Stimulated activated CD4-positive, alpha-beta T cell treated with anti-CD3 and anti-CD28 coated beads, Interleukin-1b, Interleukin-23, amount 100 ng/mL, for 1 hour (primary cell): ENCODE results near the gene ENO1.
"Not testable (repeated sequence)": the region's sequence is repeated elsewhere in the genome, so short reads cannot be mapped to it uniquely, and the experiment has no call there.

Experiments used
- DNase-seq, 2 donors: peaks; one replicate each; pipeline ENCODE4 v3.0.0-alpha.2; 2020; ENCODE audit warnings: low read depth in 2 of 2

The ENO1 gene

DNA sequence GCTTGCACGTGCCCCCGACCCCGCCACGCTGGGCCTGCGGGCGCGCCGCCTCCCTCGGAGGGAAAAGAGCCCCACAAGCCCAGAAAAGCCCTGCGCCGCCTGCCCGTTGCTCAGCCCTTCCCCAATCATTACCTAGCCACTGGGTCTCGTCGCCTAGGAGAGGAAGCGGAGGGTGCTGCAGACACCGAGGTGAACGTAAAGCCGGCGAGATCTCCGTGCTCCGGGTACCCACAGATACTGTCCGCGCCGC is at the start of gene ENO1:
Gene ENO1 (minus strand): TSS at position 239 of the 250 bp plus-strand sequence. CDS start 3,778 bp downstream, outside the sequence.
- no peak for DNase-seq

DNA sequence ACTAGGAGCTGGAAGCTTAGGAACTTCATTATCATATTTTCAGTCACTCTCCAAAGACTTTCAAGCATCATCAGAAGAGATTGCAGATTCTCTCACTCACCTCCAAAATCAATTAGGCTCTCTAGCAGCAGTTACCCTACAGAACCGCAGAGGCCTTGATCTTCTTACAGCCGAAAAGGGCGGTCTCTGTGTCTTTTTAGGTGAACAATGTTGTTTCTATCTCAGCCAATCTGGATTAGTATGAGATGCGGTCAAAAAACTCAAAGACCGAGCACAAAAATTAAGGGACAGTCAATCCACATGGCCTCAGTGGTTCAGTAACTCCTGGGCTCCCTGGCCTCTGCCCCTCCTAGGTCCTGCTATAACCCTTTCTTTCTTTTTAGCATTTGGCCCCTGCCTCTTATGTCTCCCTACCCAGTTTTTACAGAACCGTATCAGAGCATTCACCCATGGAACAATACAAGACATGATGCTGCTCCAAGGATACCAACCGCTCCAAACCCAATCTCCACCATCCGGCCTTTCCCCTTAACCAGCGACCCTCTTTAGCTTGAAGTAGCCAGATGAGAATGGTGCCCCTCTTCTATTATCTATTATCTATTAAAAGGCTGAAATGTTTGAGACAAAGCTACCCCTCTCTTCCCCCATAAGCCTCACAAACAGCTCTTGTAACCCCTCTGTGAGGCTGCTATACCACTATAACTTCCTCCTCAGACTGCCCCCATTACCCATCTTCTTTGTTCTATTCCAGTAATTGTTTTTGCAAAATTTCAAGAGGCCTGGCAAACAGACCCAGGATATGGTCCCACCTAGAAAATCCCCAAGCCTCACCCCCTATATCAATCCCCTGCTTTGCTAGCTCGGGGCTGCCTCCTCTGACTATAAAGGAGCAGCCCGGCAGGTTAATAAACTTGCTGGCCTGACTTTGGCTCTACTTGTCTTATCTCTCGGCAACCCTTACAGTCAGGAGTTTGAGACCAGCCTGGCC is 48.5 kb upstream of the ENO1 start:
- no peak for DNase-seq

DNA sequence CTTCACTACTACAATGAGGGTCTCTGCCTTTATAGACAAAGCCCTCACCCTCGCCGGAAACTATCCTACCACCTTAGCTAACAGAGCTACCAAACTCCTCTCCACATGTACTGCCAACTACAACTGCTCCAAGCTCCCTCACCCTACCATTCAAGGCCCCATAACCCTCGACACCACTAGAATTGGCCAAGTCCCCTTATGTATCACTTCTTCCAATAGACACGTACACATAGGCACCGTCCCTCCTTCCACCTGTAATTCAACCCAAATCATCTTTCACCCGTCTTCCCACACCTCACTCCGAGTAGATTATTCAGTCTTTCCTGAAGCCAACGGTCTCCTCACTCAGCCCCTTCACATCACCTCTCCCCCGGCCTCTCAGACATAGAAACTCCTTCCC is 47.5 kb upstream of the ENO1 start:
- DNase-seq, result no peak

DNA sequence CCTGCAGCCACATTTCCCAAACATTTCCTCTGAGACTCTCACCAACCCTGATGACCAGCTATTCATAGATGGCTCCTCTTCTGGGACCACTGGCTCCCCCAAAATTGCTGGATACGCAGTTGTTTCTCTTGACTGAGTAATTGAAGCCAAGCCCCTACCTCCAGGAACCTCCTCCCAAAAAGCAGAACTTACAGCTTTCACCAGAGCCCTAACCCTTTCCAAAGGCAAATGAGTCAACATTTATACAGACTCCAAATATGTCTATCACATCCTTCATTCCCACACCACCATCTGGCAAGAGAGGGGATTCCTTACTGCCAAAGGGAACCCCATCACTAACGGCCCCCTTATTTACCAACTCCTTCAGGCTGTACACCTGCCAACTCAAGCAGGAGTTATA is 46.9 kb upstream of the ENO1 start:
- DNase-seq, result no peak

DNA sequence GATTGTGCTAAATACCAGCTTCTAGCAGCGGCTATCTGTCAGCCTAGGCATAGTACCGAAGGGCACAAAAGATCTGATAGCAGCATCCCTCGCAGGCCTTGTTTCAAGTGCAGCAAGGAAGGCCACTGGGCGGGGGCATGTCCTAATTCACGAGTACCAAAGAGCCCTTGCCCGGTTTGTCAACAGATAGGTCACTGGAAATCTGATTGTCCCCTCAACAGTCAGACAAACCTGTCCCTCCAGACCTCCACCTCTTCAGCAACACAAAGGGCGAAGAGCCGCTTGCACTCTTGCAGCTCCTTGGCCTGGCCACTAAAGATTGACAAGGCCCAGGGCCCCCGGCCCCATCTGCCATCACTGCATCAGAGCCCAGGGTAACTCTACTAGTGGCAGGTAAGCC is 44.5 kb upstream of the ENO1 start:
- DNase-seq, result no peak

DNA sequence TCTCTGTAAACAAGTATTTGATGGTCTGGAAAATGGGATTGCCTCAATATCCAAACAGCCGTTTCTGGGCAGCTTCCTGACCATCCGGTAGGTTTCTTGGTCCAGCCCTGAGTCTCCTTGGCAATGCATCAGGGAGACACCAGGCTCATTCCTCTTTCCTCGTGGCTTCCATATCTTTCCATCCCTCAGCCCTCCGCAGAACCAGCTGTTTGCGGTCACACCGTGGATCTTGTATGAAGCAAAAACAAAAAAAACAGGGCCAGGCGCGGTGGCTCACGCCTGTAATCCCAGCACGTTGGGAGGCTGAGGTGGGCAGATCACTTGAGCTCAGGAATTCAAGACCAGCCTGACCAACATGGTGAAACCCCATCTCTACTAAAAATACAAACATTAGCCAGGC is 39.0 kb upstream of the ENO1 start:
- DNase-seq, result not testable (repeated sequence)

DNA sequence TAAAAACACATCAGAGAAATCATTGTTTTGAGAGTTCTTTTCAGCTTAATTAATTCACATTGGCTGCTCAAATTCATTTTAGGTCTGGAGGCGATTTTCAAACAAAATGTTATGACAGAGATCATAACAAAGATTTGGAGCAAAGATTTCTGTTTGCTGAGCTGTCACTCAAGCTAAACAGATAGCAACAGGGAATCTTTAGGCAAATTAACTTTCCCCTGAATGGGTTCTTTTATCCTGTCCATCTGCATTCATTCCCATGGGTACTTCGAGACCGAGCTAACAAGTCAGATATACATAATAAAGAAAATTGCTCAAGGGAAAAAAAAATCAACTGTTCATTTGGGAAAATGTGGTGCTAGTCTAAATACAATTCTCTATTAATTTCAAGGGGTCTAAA is 37.0 kb upstream of the ENO1 start:
- DNase-seq, result no peak

DNA sequence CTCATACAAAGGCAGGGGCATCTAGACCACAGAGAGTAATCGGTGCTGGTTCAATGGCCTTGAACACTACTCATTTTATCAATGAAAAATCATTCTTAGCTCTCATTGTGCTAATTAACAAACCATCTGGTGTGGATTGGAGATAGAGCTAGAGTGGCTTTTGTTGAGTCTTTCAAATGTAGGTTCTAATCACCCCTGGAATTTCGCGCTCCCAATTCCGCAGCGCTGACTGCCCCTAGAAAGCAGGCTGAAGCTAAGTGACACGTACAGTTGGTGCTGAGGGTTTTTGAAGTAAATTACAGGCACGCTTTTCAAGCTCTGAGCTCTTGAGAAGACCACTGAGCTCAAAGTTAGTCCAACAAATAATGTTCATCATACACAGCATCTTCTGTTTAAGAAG is 36.0 kb upstream of the ENO1 start:
- no peak for DNase-seq

DNA sequence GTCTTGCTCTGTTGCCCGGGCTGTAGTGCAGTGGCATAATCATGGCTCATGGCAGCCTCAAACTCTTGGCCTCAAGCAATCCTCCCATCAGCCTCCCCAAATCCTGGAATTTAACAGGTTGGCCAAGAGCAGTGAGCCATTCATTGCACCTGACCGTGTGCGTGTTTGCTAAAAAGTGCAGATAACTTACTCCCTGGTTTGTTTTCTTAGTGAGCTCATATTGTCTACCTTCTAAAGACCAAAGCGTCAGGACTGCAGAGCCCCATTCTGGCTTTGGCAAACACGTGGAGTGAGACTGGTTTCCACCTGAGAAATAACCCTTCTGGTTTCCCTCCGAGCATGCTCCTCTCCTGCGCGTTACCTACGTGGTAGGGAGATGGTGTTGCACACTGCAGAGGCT is 35.0 kb upstream of the ENO1 start:
- DNase-seq, result no peak

DNA sequence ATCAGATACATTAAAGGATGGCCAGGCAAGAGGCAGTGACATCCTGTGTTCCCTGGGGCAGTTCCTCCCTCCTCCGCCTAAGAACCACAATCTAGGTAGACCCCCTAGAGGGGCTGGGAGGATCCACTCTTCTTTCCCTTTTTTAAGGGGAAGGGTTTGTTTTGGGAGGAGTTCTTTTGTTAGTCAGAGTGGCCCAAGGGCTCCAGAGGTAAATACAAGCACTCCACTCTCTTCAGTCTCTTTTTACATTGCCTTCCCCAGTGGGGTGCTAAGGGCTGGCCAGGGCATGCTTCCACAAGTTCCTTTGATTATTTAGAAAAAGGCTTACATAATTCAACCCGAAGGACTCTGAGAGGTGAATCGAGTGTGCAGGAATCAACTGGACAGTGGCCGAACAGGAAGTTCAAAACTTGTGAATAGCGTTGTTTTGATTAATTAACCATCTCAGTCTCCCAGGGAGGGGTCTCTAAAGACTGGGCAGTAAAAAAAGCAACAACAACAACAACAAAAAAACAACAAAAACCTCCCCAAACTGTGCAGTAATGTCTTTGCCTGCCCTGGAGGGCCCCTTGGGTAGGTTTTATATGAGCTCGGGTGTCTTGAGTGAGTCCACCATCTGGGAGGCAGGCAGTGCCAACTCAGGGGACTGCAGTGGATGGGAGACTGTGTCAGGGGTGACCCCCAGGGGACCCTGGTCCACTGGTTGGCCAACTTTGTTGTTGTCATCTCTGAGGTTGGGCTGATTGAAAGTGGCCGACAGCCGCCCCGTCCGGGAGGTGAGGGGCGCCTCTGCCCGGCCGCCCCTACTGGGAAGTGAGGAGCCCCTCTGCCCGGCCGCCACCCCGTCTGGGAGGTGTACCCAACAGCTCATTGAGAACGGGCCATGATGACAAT is 33.2 kb upstream of the ENO1 start:
- no peak for DNase-seq

DNA sequence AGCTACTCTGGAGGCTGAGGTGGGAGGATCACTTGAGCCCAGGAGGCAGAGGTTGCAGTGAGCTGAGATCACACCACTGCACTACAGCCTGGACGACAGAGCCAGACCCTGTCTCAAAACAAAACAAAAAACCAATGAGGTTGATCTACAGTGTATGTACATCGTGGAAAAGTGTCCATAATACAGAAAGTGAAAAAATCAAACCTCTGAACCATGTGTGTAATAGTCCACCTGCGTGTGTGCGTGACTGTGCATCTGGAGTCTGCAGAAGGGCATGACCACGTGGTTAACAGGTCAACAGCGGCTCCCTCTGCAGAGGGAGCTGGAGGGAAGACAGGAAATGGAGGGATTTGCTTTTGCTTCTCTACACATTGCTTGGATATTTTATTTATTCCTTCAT is 32.4 kb upstream of the ENO1 start:
- DNase-seq, result no peak

DNA sequence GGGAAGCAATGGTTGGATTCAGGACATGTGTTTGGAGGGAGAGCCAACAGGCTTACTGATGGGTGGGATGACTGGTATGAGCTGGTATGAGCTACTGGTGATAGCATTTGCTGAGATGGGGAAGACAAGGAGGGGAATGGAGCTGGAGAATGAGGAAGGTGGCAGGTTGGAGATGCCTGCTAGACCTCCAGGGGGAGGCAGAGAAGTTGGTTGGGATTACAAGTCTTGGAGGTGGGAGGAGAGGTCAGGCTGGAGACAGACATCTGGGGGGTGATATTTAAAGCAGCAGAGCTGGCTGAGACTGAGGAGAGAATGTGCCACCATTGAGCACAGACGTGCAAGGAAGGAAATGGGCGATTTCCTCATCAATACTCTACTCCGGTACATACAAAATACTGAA is 31.8 kb upstream of the ENO1 start:
- DNase-seq, result no peak

DNA sequence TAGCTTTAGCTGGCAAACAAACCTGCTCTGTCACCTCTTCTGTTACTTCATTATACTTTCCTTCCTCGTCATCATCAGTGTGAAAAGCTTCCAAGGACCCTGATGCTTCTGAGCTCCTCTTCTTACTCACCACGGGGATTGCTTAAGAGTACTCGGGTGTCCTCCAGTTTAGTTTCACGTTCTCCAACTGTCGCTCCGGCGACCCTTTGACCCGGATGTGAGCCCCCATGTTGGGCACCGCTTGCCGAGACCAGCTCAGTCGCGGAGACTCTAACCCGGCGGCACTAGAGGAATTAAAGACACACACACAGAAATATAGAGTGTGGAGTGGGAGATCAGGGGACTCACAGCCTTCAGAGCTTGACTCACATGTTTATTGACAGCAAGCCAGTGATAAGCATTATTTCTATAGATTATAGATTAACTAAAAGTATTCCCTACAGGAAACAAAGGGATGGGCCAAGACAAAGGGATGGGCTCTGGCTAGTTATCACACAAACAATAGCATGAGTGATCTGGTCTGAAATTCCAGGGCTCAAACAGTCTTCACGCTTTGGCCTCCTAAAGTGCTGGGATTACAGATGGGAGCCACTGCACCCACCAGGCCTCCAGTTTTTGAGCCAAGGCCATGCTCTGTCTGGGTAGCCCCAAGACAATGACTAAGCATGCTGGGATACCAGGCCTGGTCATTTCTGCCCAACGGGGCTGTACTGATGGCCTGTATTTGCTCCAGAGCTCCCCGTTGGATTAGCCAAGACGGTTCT is 30.1 kb upstream of the ENO1 start:
- DNase-seq, result no peak

DNA sequence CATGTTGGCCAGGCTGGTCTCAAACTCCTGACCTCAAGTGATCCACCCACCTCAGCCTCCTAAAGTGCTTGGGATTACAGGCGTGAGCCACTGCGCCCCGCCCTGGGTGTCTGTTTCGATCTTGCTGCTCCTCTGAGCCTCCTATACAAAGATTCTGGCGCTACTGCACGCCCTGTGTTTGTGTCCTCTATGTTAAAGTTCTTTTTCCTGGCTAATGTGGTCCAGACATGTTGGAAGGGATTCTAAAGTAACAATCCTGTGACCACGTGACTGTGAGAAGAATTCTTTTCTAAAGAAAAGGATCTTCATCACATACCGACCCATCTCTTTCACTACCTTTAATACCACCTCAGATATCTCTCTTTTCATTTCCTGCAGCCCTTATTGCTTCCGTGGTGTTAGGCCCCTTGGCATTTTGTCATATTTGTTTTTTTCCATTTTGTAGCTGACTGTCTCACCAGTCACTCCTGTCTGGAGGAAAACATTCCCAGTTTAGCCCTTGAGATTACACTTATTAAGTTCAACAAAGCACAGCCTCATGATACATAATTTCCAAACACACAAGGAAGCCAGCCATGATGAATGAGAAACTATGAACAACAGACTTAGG is 27.2 kb upstream of the ENO1 start:
- no peak for DNase-seq

DNA sequence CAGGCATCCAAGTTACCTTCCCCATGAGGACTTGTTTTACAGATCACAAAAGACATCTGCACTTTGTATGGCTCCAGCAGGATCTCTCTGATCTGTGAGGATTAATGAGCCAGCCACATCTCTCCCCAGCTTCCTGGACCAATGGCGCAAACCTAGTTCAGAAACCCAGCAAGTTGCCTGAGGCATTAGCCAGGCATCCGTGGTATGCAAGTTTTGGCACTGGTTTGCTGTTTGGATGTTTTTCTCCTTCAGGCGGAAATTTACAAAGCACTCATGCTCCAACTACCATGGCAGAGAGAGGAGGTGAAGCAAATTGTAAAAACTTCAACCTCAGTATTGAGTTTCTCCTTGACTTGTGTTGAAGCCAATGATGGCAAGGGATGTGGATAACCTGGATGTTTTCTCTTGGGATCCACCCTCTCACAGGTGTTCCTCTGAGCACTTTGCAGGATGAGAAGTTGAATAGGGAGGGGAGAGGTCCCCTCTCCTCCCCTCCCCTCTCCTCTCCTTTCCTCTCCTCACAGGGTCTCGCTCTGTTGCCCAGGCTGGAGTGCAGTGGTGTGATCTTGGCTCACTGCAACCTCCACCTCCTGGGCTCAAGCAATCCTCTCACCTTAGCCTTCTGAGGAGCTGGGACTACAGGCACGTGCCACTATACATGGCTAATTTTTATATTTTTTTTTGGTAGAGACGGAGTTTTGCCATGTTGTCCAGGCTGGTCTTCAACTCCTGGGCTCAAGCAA is 25.6 kb upstream of the ENO1 start:
- DNase-seq, result no peak

DNA sequence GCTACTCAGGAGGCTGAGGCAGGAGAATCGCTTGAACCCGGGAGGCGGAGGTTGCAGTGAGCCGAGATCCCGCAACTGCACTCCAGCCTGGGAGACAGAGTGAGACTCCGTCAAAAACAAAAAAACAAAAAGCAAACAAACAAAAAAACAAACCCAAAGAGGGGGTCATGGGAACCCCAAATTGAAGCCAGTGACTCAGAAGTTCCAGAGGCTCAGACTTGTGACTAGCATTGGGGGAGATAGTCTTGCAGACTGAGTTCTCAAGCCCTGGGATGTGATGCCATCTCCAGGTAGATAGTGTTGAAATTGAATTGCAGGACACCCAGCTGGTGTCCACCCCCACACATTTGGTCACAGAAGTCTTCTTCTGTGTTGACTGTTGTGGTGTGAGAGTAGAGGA is 24.9 kb upstream of the ENO1 start:
- DNase-seq, result no peak

DNA sequence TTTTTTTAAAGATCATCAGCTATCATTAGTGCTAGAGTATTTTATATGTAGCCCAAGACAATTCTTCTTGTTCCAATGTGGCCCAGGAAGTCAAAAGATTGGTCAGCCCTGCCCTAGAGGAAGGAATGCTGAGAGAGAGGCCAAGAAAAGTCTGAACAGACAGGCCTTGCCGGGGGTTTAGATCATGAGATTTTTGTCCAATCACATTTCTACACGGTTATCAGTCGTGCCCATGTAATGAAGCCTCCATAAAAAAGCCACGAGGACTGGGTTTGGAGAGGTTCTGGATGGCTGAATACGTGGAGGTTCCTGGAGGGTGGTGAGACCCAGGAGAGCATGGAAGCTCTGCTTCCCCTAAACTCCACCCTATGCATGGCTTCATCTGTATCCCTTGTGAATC is 24.3 kb upstream of the ENO1 start:
- DNase-seq, result no peak

DNA sequence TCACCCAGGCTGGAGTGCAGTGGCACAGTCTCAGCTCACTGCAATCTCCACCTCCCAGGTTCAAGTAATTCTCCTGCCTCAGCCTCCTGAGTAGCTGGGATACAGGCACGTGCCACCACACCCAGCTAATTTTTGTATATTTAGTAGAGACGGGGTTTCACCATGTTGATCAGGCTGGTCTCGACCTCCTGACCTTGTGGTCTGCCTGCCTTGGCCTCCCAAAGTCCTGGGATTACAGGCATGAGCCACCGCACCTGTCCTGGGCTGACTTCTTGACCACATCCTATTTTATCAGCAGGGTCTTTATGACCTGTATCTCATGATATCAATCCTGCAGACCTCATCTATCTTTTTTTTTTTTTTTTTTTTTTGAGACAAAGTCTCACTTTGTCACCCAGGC is 22.2 kb upstream of the ENO1 start:
- DNase-seq, result not testable (repeated sequence)

DNA sequence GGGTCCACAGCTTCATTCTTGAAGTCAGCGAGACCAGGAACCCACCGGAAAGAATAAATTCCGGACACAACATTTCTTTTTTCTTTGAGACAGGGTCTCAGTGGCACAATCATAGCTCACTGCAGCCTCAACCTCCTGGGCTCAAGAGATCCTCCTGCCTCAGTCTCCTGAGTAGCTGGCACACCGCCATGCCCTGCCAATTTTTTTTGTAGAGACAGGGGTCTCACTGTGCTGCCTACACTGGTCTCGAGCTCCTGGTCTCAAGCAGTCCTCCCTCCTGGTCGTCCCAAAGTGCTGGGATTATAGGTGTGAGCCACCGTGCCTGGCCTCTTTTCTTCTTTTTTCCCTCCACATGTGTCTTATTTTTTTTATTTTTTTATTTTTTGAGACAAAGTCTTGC is 20.6 kb upstream of the ENO1 start:
- DNase-seq, result no peak

DNA sequence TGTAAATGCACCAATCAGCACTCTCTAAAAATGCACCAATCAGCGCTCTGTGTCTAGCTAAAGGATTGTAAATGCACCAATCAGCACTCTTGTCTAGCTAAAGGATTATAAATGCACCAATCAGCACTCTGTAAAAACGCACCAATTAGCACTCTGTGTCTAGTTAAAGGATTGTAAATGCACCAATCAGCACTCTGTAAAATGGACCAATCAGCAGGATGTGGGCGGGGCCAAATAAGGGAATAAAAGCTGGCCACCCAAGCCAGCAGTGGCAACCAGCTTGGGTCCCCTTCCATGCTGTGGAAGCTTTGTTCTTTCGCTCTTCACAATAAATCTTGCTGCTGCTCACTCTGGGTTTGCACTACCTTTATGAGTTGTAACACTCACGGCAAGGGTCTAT is 19.9 kb upstream of the ENO1 start:
- not testable (repeated sequence) for DNase-seq

DNA sequence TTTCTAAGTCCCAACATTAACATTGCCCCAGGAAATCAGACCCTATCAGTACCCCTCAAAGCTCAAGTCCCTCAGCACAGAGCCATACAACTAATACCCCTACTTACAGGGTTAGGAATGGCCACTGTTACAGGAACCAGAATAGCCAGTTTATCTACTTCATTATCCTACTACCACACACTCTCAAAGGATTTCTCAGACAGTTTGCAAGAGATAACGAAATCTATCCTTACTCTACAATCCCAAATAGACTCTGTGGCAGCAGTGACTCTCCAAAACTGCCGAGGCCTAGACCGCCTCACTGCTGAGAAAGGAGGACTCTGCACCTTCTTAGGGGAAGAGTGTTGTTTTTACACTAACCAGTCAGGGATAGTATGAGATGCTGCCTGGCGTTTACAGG is 19.0 kb upstream of the ENO1 start:
- DNase-seq, result not testable (repeated sequence)
